ENCODE data around the gene EXO5. TPM values are rescaled to one million over a fixed set of nuclear protein-coding genes. Genes with fewer than 3 reads are reported as not detected.
"Not testable (repeated sequence)": the region's sequence is repeated elsewhere in the genome, so short reads cannot be mapped to it uniquely, and the experiment has no call there.

The EXO5 gene
- total and polyA plus RNA-seq, 2 of the 13 experiments (the other 11 are each of a cell fraction or from before 2014, with no cell fraction given): 9.9 to 20.5 TPM

DNA sequence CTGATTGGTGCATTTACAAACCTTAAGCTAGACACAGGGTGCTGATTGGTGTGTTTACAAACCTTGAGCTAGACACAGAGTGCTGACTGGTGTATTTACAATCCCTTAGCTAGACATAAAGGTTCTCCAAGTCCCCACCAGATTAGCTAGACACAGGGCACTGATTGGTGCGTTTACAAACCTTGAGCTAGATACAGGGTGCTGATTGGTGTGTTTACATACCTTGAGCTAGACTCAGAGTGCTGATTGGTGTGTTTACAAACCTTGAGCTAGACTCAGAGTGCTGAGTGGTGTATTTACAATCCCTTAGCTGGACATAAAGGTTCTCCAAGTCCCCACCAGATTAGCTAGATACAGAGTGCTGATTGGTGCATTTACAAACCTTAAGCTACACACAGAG is 49.7 kb downstream of the EXO5 start:
- H3K79me2 ChIP-seq (ENCODE audit: insufficient read depth, low read length); ATAC-seq; H3K36me3 ChIP-seq (replicated peaks in 1 of 2; ENCODE audit: control insufficient read depth in 1 of 2, insufficient read depth in 2 of 2, low read length in 2 of 2); intact Hi-C loops (cut with micrococcal nuclease; ENCODE audit: unreplicated experiment); CTCF ChIA-PET (ENCODE audit: low intra/inter-chr PET ratio, low total read pairs); H3K9ac ChIP-seq (ENCODE audit: insufficient read depth, low read depth, low read length); BruUV-seq (replicated peaks); H3K9me3 ChIP-seq (ENCODE audit: low read length); H3K27me3 ChIP-seq (ENCODE audit: control insufficient read depth in 1 of 2, insufficient read depth in 2 of 2, low read length in 2 of 2); POLR2A ChIA-PET; H4K20me1 ChIP-seq (ENCODE audit: insufficient read depth, low read length); in situ Hi-C loops (cut with HindIII; ENCODE audit: extremely low pct_ligation_motif_present, low pct_unique_long_range_greater_than_20kb); H3K4me2 ChIP-seq (ENCODE audit: low read depth, low read length); H3K27ac ChIP-seq (ENCODE audit: extremely low read length, insufficient read depth, low read length); H2AFZ ChIP-seq (ENCODE audit: low read length); H3K4me1 ChIP-seq (ENCODE audit: insufficient read depth, low read length); H3K4me3 ChIP-seq (replicated peaks in 1 of 3; ENCODE audit: insufficient read depth in 1 of 3, low read depth in 2 of 3, low read length in 3 of 3); DNase-seq (ENCODE audit: low spot score); FAIRE-seq: not testable (repeated sequence)
- peak; percentile 69 for TF ChIP-seq NFYC (CRISPR knock-in tag; IDR thresholded peaks at IDR 0.05)
- TF ChIP-seq NFYB (CRISPR knock-in tag; IDR thresholded peaks at IDR 0.05): peak; percentile 60
- 63% methylated on average over 1 of the region's 1 CpG for WGBS (ENCODE audit: low lambda C conversion rate)

DNA sequence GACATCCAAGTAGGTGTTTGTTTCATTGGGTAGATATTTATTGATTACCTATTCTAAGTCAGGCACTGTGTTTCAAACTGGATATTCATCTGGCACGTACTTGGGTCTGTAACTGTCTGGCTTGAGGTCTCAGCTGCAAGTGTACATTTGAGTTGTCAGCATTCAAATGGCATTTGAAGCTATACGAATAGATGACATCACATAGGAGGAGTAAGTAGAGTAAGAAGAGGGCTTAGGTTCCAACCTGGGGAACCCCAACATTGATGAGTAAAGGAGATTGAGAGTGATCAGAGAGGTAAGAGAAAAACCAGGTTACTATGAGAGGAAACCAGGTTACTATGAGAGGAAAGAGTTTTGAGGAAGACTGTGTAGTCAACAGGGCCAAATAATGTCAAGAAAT is 53.6 kb downstream of the EXO5 start:
- BruUV-seq (replicated peaks): no TSS peak

More for the DNA sequence above, 53.6 kb downstream of the EXO5 start:
- Histone ChIP-seq H3K27ac (ENCODE audit: extremely low read length, insufficient read depth, low read length) (no peak overlapping the region), H3K9me3 (ENCODE audit: low read length) (no peaks in the 10 kb centered on the region), H3K79me2 (ENCODE audit: insufficient read depth, low read length) (no peaks in the 10 kb centered on the region), H3K27me3 (ENCODE audit: control insufficient read depth in 1 of 2, insufficient read depth in 2 of 2, low read length in 2 of 2) (no peaks in the 10 kb centered on the region), H3K9ac (ENCODE audit: insufficient read depth, low read depth, low read length) (no peak overlapping the region), H3K4me3 (replicated peaks in 1 of 3; ENCODE audit: insufficient read depth in 1 of 3, low read depth in 2 of 3, low read length in 3 of 3) (no peak overlapping the region), H3K4me2 (ENCODE audit: low read depth, low read length) (no peak overlapping the region), H2AFZ (ENCODE audit: low read length) (no peak overlapping the region), H4K20me1 (ENCODE audit: insufficient read depth, low read length) (no peaks in the 10 kb centered on the region), H3K36me3 (replicated peaks in 1 of 2; ENCODE audit: control insufficient read depth in 1 of 2, insufficient read depth in 2 of 2, low read length in 2 of 2) (no peaks in the 10 kb centered on the region), H3K4me1 (ENCODE audit: insufficient read depth, low read length) (peaks cover 6% of the 10 kb centered on the region; the same call in 1 of the 2 replicates)
- FAIRE-seq (no peak), ATAC-seq (no peak), DNase-seq (ENCODE audit: low spot score) (no peak)
- WGBS (ENCODE audit: low lambda C conversion rate): 62% methylated on average over 2 of the region's 2 CpGs
- POLR2A ChIA-PET: no interaction called here
- CTCF ChIA-PET (ENCODE audit: low intra/inter-chr PET ratio, low total read pairs): no interaction called here
- TF ChIP-seq ATRX (CRISPR knock-in tag; IDR thresholded peaks at IDR 0.05; ENCODE audit: borderline replicate concordance) (no peak), SOX13 (IDR thresholded peaks at IDR 0.05) (no peak), SOX13 (CRISPR knock-in tag; conservative IDR thresholded peaks at IDR 0.05 in 1 of 2, IDR thresholded peaks at IDR 0.05 in 1 of 2) (no peak), GTF2F1 (IDR thresholded peaks at IDR 0.05; ENCODE audit: low read length) (no peak), ZNF510 (CRISPR knock-in tag; IDR thresholded peaks at IDR 0.05; ENCODE audit: low read depth) (no peak), ZNF326 (CRISPR knock-in tag; IDR thresholded peaks at IDR 0.05; ENCODE audit: borderline replicate concordance) (no peak), FOXP1 (IDR thresholded peaks at IDR 0.05) (no peak), FOXP1 (CRISPR knock-in tag; IDR thresholded peaks at IDR 0.05) (no peak)
- intact Hi-C loops (cut with micrococcal nuclease; ENCODE audit: unreplicated experiment) (no loop called here), in situ Hi-C loops (cut with HindIII; ENCODE audit: extremely low pct_ligation_motif_present, low pct_unique_long_range_greater_than_20kb) (no loop called here)
